CD4-positive, CD25-positive, alpha-beta regulatory T cell (primary cell): ENCODE measurements around the gene BAIAP3. TPM values are rescaled to one million over a fixed set of nuclear protein-coding genes. Genes with fewer than 3 reads are reported as not detected.

Experiments used
- ATAC-seq, 2 donors: fragments of 150-1000 bp; cut with Tn5 transposase; one replicate each; pipeline ENCODE4 v1.10.0; 2021; ENCODE audit warnings: low read depth in 2 of 2, moderate number of reproducible peaks in 2 of 2, moderate library complexity in 1 of 2
- DNase-seq, 3 donors: peaks; one replicate each; pipeline versions ENCODE4 v3.0.0 to v3.0.0-alpha.2; 2012 to 2022; ENCODE audit warnings: mixed read lengths in 1 of 3
- H3K27ac ChIP-seq: one replicate; pipeline ENCODE4 v1.7.0; 2013; ENCODE audit warnings: mild to moderate bottlenecking, low read length; ENCODE audit not compliant: insufficient read depth, poor library complexity, severe bottlenecking
- H3K27me3 ChIP-seq: one replicate; pipeline ENCODE4 v1.7.0; 2013; ENCODE audit warnings: low read length; ENCODE audit not compliant: control insufficient read depth, insufficient read depth
- H3K36me3 ChIP-seq: one replicate; pipeline ENCODE4 v1.7.0; 2013; ENCODE audit warnings: mild to moderate bottlenecking, low read length, moderate library complexity; ENCODE audit not compliant: control insufficient read depth, insufficient read depth
- H3K4me1 ChIP-seq: 2 replicates; pipeline ENCODE4 v1.7.0; 2013; ENCODE audit warnings: mild to moderate bottlenecking, low read length; ENCODE audit not compliant: insufficient read depth, control insufficient read depth, poor library complexity, severe bottlenecking
- H3K4me3 ChIP-seq: one replicate; pipeline ENCODE4 v1.7.0; 2013; ENCODE audit warnings: low read depth, mild to moderate bottlenecking, low read length, moderate library complexity
- H3K9me3 ChIP-seq, 2 experiments: 1 replicate in 1 of 2; 2 replicates in 1 of 2; pipeline ENCODE4 v1.7.0; 2013; ENCODE audit warnings: low read length in 2 of 2, mild to moderate bottlenecking in 1 of 2, moderate library complexity in 1 of 2; ENCODE audit not compliant: control insufficient read depth in 2 of 2
- H3K27ac Mint-ChIP-seq, 3 donors: one replicate each; pipeline ENCODE4 v1.8.0; 2020 to 2022; ENCODE audit warnings: mild to moderate bottlenecking in 3 of 3, mixed read lengths in 3 of 3, moderate library complexity in 2 of 3
- H3K27me3 Mint-ChIP-seq: one replicate; pipeline ENCODE4 v1.8.0; 2022; ENCODE audit warnings: mild to moderate bottlenecking, mixed read lengths
- H3K36me3 Mint-ChIP-seq: one replicate; pipeline ENCODE4 v1.8.0; 2020; ENCODE audit warnings: mixed read lengths
- H3K4me1 Mint-ChIP-seq, 4 donors: one replicate each; pipeline ENCODE4 v1.8.0; 2020 to 2022; ENCODE audit warnings: mixed read lengths in 4 of 4, mild to moderate bottlenecking in 1 of 4
- H3K4me3 Mint-ChIP-seq, 4 donors: one replicate each; pipeline ENCODE4 v1.8.0; 2020 to 2022; ENCODE audit warnings: mild to moderate bottlenecking in 4 of 4, mixed read lengths in 4 of 4, moderate library complexity in 3 of 4
- H3K9me3 Mint-ChIP-seq, 7 donors: one replicate each; pipeline ENCODE4 v1.8.0; 2020 to 2022; ENCODE audit warnings: mixed read lengths in 7 of 7, mild to moderate bottlenecking in 3 of 7, moderate library complexity in 2 of 7
- polyA plus RNA-seq, 4 donors: library from polyadenylated mRNA; unstranded; fragments of 300-500 nt; fragmentation: Illumina TruSeq; gene quantifications; one replicate each; pipeline ENCODE4 v1.2.3, GENCODE V29; 2021
- total RNA-seq: library from RNA; stranded (reverse); gene quantifications from one replicate; pipeline ENCODE4 v1.2.3, GENCODE V29; 2022

Gene BAIAP3
- total and polyA plus RNA-seq, 5 donors from 2014 or later = 0.11 to 3.1 (median 0.35) TPM

- no peak for DNase-seq
- H3K36me3 ChIP-seq = peaks cover 15% of the 10 kb centered on the region
- H3K27ac Mint-ChIP-seq = no peak overlapping the region
Measured at GRCh38 chr16:1375298-1375640, 41.8 kb downstream of the BAIAP3 start.

GRCh38 chr16:1375741-1376410 is 42.4 kb downstream of the BAIAP3 start:
- Mint-ChIP-seq H3K27ac (no peak overlapping the region), H3K27me3 (no peaks in the 10 kb centered on the region), H3K4me1 (peaks cover 3 to 21% (median 11%) of the 10 kb centered on the region in 4 donors), H3K4me3 (no peak overlapping the region), H3K9me3 (no peaks in the 10 kb centered on the region), H3K36me3 (no peaks in the 10 kb centered on the region)
- Histone ChIP-seq H3K9me3 (no peaks in the 10 kb centered on the region), H3K4me3 (no peak overlapping the region), H3K27ac (no peak overlapping the region), H3K27me3 (no peaks in the 10 kb centered on the region), H3K36me3 (peaks cover 15% of the 10 kb centered on the region), H3K4me1 (peaks cover 18% of the 10 kb centered on the region)
- ATAC-seq (no peak), DNase-seq (no peak)

More at GRCh38 chr16:1375298-1375640, 41.8 kb downstream of the BAIAP3 start:
- ATAC-seq = no peak
- Mint-ChIP-seq H3K9me3 (no peaks in the 10 kb centered on the region), H3K27me3 (no peaks in the 10 kb centered on the region), H3K4me1 (peaks cover 3 to 20% (median 10%) of the 10 kb centered on the region in 4 donors), H3K4me3 (no peak overlapping the region), H3K36me3 (no peaks in the 10 kb centered on the region)
- H3K9me3 ChIP-seq = no peaks in the 10 kb centered on the region
- H3K4me3 ChIP-seq = no peak overlapping the region
- H3K4me1 ChIP-seq = peaks cover 17% of the 10 kb centered on the region
- H3K27ac ChIP-seq = no peak overlapping the region
- no peaks in the 10 kb centered on the region for H3K27me3 ChIP-seq

GRCh38 chr16:1377406-1378010 is 44.1 kb downstream of the BAIAP3 start:
- Mint-ChIP-seq H3K27ac (no peak overlapping the region), H3K4me3 (no peak overlapping the region), H3K4me1 (peaks cover 3 to 24% (median 11%) of the 10 kb centered on the region in 4 donors), H3K9me3 (no peaks in the 10 kb centered on the region), H3K36me3 (no peaks in the 10 kb centered on the region), H3K27me3 (no peaks in the 10 kb centered on the region)
- Histone ChIP-seq H3K4me3 (no peak overlapping the region), H3K9me3 (no peaks in the 10 kb centered on the region), H3K36me3 (peaks cover 18% of the 10 kb centered on the region), H3K27me3 (no peaks in the 10 kb centered on the region), H3K27ac (no peak overlapping the region), H3K4me1 (peaks cover 18% of the 10 kb centered on the region)
- ATAC-seq (no peak), DNase-seq (no peak)

GRCh38 chr16:1378087-1378803 is 44.8 kb downstream of the BAIAP3 start:
- ATAC-seq = no peak
- no peaks in the 10 kb centered on the region for H3K36me3 Mint-ChIP-seq
- DNase-seq = no peak
- Histone ChIP-seq H3K27ac (peak overlapping the region; percentile 47), H3K4me3 (no peak overlapping the region), H3K4me1 (peaks cover 18% of the 10 kb centered on the region), H3K27me3 (no peaks in the 10 kb centered on the region), H3K9me3 (no peaks in the 10 kb centered on the region), H3K36me3 (peaks cover 19% of the 10 kb centered on the region)
- peak overlapping the region in 3 of 4 donors; percentile 41 to 78 (median 73) for H3K4me3 Mint-ChIP-seq
- peak overlapping the region; percentile 62 to 75 (median 74) for H3K27ac Mint-ChIP-seq
- H3K4me1 Mint-ChIP-seq = peaks cover 3 to 24% (median 11%) of the 10 kb centered on the region in 4 donors
- H3K9me3 Mint-ChIP-seq = no peaks in the 10 kb centered on the region
- no peaks in the 10 kb centered on the region for H3K27me3 Mint-ChIP-seq

- DNase-seq = peak; percentile 36 to 55 (median 50)
- Mint-ChIP-seq H3K36me3 (no peaks in the 10 kb centered on the region), H3K4me1 (peaks cover 3 to 24% (median 11%) of the 10 kb centered on the region in 4 donors), H3K27ac (peak overlapping the region; percentile 48 to 75 (median 71)), H3K9me3 (no peaks in the 10 kb centered on the region), H3K27me3 (no peaks in the 10 kb centered on the region), H3K4me3 (peak overlapping the region in 3 of 4 donors; percentile 27 to 73 (median 41))
- peak; percentile 41 to 51 for ATAC-seq
- Histone ChIP-seq H3K27me3 (no peaks in the 10 kb centered on the region), H3K4me3 (no peak overlapping the region), H3K9me3 (no peaks in the 10 kb centered on the region), H3K27ac (peak overlapping the region; percentile 47), H3K4me1 (peaks cover 18% of the 10 kb centered on the region), H3K36me3 (peaks cover 22% of the 10 kb centered on the region)
Measured at GRCh38 chr16:1378804-1379303, 45.4 kb downstream of the BAIAP3 start.

- H3K4me3 ChIP-seq = no peak overlapping the region
- peak; percentile 70 to 73 for ATAC-seq
Measured at GRCh38 chr16:1379304-1380076, 46.0 kb downstream of the BAIAP3 start.

GRCh38 chr16:1380195-1380594 is 46.8 kb downstream of the BAIAP3 start:
- H3K9me3 ChIP-seq = no peaks in the 10 kb centered on the region
- no peaks in the 10 kb centered on the region for H3K27me3 ChIP-seq
- no peak overlapping the region for H3K27ac Mint-ChIP-seq
- peaks cover 18% of the 10 kb centered on the region for H3K4me1 ChIP-seq
- peak overlapping the region; percentile 60 to 84 (median 82) for H3K4me3 Mint-ChIP-seq
- H3K36me3 ChIP-seq = peaks cover 19% of the 10 kb centered on the region
- no peaks in the 10 kb centered on the region for H3K27me3 Mint-ChIP-seq
- ATAC-seq (no peak), DNase-seq (no peak)
- peaks cover 3% of the 10 kb centered on the region for H3K36me3 Mint-ChIP-seq
- H3K4me1 Mint-ChIP-seq = peaks cover 4 to 24% (median 12%) of the 10 kb centered on the region in 4 donors
- H3K4me3 ChIP-seq = no peak overlapping the region
- H3K9me3 Mint-ChIP-seq = no peaks in the 10 kb centered on the region
- H3K27ac ChIP-seq = no peak overlapping the region

More at GRCh38 chr16:1379304-1380076, 46.0 kb downstream of the BAIAP3 start:
- H3K4me1 ChIP-seq = peaks cover 18% of the 10 kb centered on the region
- peaks cover 22% of the 10 kb centered on the region for H3K36me3 ChIP-seq
- DNase-seq = peak; percentile 55 to 62 (median 56)
- Mint-ChIP-seq H3K27me3 (no peaks in the 10 kb centered on the region), H3K27ac (no peak overlapping the region), H3K4me1 (peaks cover 3 to 24% (median 11%) of the 10 kb centered on the region in 4 donors), H3K4me3 (peak overlapping the region; percentile 60 to 84 (median 82)), H3K36me3 (no peaks in the 10 kb centered on the region), H3K9me3 (no peaks in the 10 kb centered on the region)
- H3K27ac ChIP-seq = peak overlapping the region; percentile 47
- H3K27me3 ChIP-seq = no peaks in the 10 kb centered on the region
- no peaks in the 10 kb centered on the region for H3K9me3 ChIP-seq
